IMR-90 (cell line): Measurements from ENCODE around the gene FSTL1. TPM values are rescaled to one million over a fixed set of nuclear protein-coding genes. Genes with fewer than 3 reads are reported as not detected.

ENCODE experiments used
- ATAC-seq: fragments of 200-7000 bp; cut with Tn5 transposase; 2 replicates; pipeline ENCODE4 v1.9.1; 2020; ENCODE audit warnings: low read depth, mild to moderate bottlenecking, moderate library complexity
- BruUV-seq: library from RNA; stranded (reverse); fragments of 400-500 nt; replicated peaks from 2 replicates; lab custom pipeline; 2021; lab: Mats Ljungman, UMichigan
- CTCF ChIA-PET: fragments of 300-600 bp; formaldehyde crosslinking; extraction: SDS; loops from one replicate; lab custom pipeline; 2021; ENCODE audit warnings: antibody characterized with exemption; lab: Yijun Ruan, JAX
- POLR2A ChIA-PET: fragments of 300-600 bp; sonication (Branson Sonifier 250); formaldehyde crosslinking; loops from one replicate; lab custom pipeline; 2022; ENCODE audit warnings: antibody characterized with exemption; ENCODE audit not compliant: unreplicated experiment; lab: Charles Lee
- DNase-seq: peaks from one replicate; pipeline ENCODE4 v3.0.0; 2013
- H2AFZ ChIP-seq: replicated peaks from 2 replicates; pipeline ENCODE3; 2013; ENCODE audit warnings: low read length, mild to moderate bottlenecking; ENCODE audit not compliant: poor library complexity
- H2AK5ac ChIP-seq: 2 replicates; pipeline ENCODE4 v1.6.1; 2013; ENCODE audit warnings: low read depth, low read length, inconsistent platforms
- H2AK9ac ChIP-seq: replicated peaks from 2 replicates; pipeline ENCODE3; 2013; ENCODE audit warnings: mild to moderate bottlenecking, low read depth, low read length, moderate library complexity; ENCODE audit not compliant: poor library complexity
- H2BK120ac ChIP-seq: 2 replicates; pipeline ENCODE4 v1.6.1; 2013; ENCODE audit warnings: low read depth, low read length, inconsistent platforms
- H2BK15ac ChIP-seq: 3 replicates; pipeline ENCODE4 v1.6.1; 2013; ENCODE audit warnings: low read depth, low read length, inconsistent platforms
- H2BK20ac ChIP-seq: 2 replicates; pipeline ENCODE4 v1.6.1; 2013; ENCODE audit warnings: low read depth, mild to moderate bottlenecking, inconsistent platforms, low read length, moderate library complexity
- H2BK5ac ChIP-seq: 2 replicates; pipeline ENCODE4 v1.6.1; 2013; ENCODE audit warnings: mild to moderate bottlenecking, low read depth, low read length, inconsistent platforms; ENCODE audit not compliant: poor library complexity, severe bottlenecking
- H3K14ac ChIP-seq: replicated peaks from 2 replicates; pipeline ENCODE4 v1.6.1; 2013; ENCODE audit warnings: low read depth, low read length, inconsistent platforms
- H3K18ac ChIP-seq: 2 replicates; pipeline ENCODE4 v1.6.1; 2013; ENCODE audit warnings: low read depth, low read length, control low read depth
- H3K23ac ChIP-seq: 2 replicates; pipeline ENCODE4 v1.6.1; 2013; ENCODE audit warnings: low read depth, low read length, inconsistent platforms
- H3K27ac ChIP-seq: 2 replicates; pipeline ENCODE4 v1.5.1; 2013; ENCODE audit warnings: mild to moderate bottlenecking, control low read depth, low read length; ENCODE audit not compliant: insufficient read depth
- H3K27me3 ChIP-seq: 2 replicates; pipeline ENCODE4 v1.6.1; 2013; ENCODE audit warnings: low read length; ENCODE audit not compliant: control insufficient read depth, insufficient read depth
- H3K36me3 ChIP-seq: 2 replicates; pipeline ENCODE4 v1.6.1; 2013; ENCODE audit warnings: low read length, mixed read lengths; ENCODE audit not compliant: control insufficient read depth, insufficient read depth
- H3K4ac ChIP-seq: 2 replicates; pipeline ENCODE4 v1.6.1; 2013; ENCODE audit warnings: low read depth, low read length, inconsistent platforms
- H3K4me1 ChIP-seq: 2 replicates; pipeline ENCODE4 v1.6.1; 2013; ENCODE audit warnings: low read length, mixed read lengths; ENCODE audit not compliant: control insufficient read depth, insufficient read depth
- H3K4me2 ChIP-seq: 2 replicates; pipeline ENCODE4 v1.6.1; 2013; ENCODE audit warnings: low read depth, mild to moderate bottlenecking, control low read depth, low read length, moderate library complexity
- H3K4me3 ChIP-seq: 2 replicates; pipeline ENCODE4 v1.5.1; 2013; ENCODE audit warnings: low read depth, mild to moderate bottlenecking, control low read depth, low read length, moderate library complexity; ENCODE audit not compliant: insufficient read depth
- H3K56ac ChIP-seq: 2 replicates; pipeline ENCODE4 v1.6.1; 2013; ENCODE audit warnings: low read length, inconsistent platforms; ENCODE audit not compliant: insufficient read depth; ENCODE audit errors: extremely low read depth
- H3K79me1 ChIP-seq, 2 experiments: 2 replicates each; pipeline ENCODE4 v1.6.1; 2013; ENCODE audit warnings: low read length in 2 of 2, inconsistent platforms in 1 of 2, low read depth in 1 of 2
- H3K9ac ChIP-seq: 2 replicates; pipeline ENCODE4 v1.6.1; 2013; ENCODE audit warnings: low read depth, low read length, control low read depth
- H3K9me1 ChIP-seq: 2 replicates; pipeline ENCODE4 v1.6.1; 2013; ENCODE audit warnings: low read length, inconsistent platforms; ENCODE audit not compliant: insufficient read depth
- H3K9me3 ChIP-seq: 2 replicates; pipeline ENCODE4 v1.6.1; 2013; ENCODE audit warnings: low read length; ENCODE audit not compliant: control insufficient read depth, insufficient read depth
- H4K20me1 ChIP-seq: 2 replicates; pipeline ENCODE4 v1.6.1; 2013; ENCODE audit warnings: low read length, inconsistent platforms; ENCODE audit not compliant: insufficient read depth
- H4K5ac ChIP-seq: 2 replicates; pipeline ENCODE4 v1.6.1; 2013; ENCODE audit warnings: mild to moderate bottlenecking, low read depth, low read length, control low read depth
- H4K8ac ChIP-seq, 2 experiments: 2 replicates each; pipeline ENCODE4 v1.6.1; 2013; ENCODE audit warnings: low read depth in 2 of 2, low read length in 2 of 2, control low read depth in 1 of 2, inconsistent platforms in 1 of 2
- H4K91ac ChIP-seq: 2 replicates; pipeline ENCODE4 v1.6.1; 2013; ENCODE audit warnings: low read depth, low read length, inconsistent platforms; ENCODE audit not compliant: insufficient read depth
- BHLHE40 ChIP-seq: fragments of 150-350 bp; IDR thresholded peaks from 2 replicates; pipeline ENCODE4 v1.6.1; 2016; ENCODE audit warnings: mild to moderate bottlenecking, low read depth, low read length
- CEBPB ChIP-seq: IDR thresholded peaks from 2 replicates; pipeline ENCODE4 v1.6.1; 2012; ENCODE audit warnings: low read depth, low read length, improper control_type of control experiment
- CHD1 ChIP-seq: IDR thresholded peaks from 2 replicates; pipeline ENCODE4 v1.6.1; 2012; ENCODE audit warnings: low read depth, low read length, improper control_type of control experiment
- FOS ChIP-seq: fragments of 150-350 bp; IDR thresholded peaks from 2 replicates; pipeline ENCODE4 v1.6.1; 2016; ENCODE audit warnings: low read depth, low read length
- MAZ ChIP-seq: IDR thresholded peaks from 2 replicates; pipeline ENCODE4 v1.6.1; 2012; ENCODE audit warnings: low read depth, mild to moderate bottlenecking, low read length, improper control_type of control experiment, moderate library complexity, borderline replicate concordance
- MXI1 ChIP-seq: IDR thresholded peaks from 2 replicates; pipeline ENCODE4 v1.6.1; 2012; ENCODE audit warnings: low read depth, mild to moderate bottlenecking, low read length, moderate library complexity, borderline replicate concordance
- NFE2L2 ChIP-seq: fragments of 150-350 bp; IDR thresholded peaks from 2 replicates; pipeline ENCODE4 v1.6.1; 2016; ENCODE audit warnings: low read depth, mild to moderate bottlenecking, low read length
- POLR2A ChIP-seq: IDR thresholded peaks from 2 replicates; pipeline ENCODE4 v1.6.1; 2012; ENCODE audit warnings: mild to moderate bottlenecking, low read depth, low read length
- RAD21 ChIP-seq: IDR thresholded peaks from 2 replicates; pipeline ENCODE4 v1.6.1; 2012; ENCODE audit warnings: low read length, improper control_type of control experiment
- RCOR1 ChIP-seq: IDR thresholded peaks from 2 replicates; pipeline ENCODE4 v1.6.1; 2012; ENCODE audit warnings: mild to moderate bottlenecking, low read length, improper control_type of control experiment; ENCODE audit not compliant: insufficient replicate concordance
- RFX5 ChIP-seq: IDR thresholded peaks from 2 replicates; pipeline ENCODE4 v1.8.0; 2012; ENCODE audit warnings: low read depth, mild to moderate bottlenecking, low read length, moderate library complexity
- SMC3 ChIP-seq: fragments of 150-350 bp; IDR thresholded peaks from 2 replicates; pipeline ENCODE4 v1.6.1; 2016; ENCODE audit warnings: low read depth, mild to moderate bottlenecking, antibody characterized with exemption, low read length, moderate library complexity
- WGBS, 2 experiments: methylation state at CpG; one replicate each; pipeline versions ENCODE4 v1.1.5 to v1.1.7; 2013; ENCODE audit warnings: missing lambda C conversion rate in 2 of 2; ENCODE audit not compliant: insufficient read length in 1 of 2; ENCODE audit errors: extremely low coverage in 2 of 2; 5-methylcytosine and 5-hydroxymethylcytosine counted together
- dilution Hi-C: fragments of 300-500 bp; cut with HindIII; formaldehyde crosslinking; loops from one replicate; pipeline ENCODE4 v1.14.3; 2018; ENCODE audit warnings: low sequenced_read_pairs; ENCODE audit not compliant: unreplicated experiment
- in situ Hi-C: fragments of 300-500 bp; cut with MboI; formaldehyde crosslinking; loops from 3 replicates; pipeline ENCODE4 v1.14.3; 2019; ENCODE audit warnings: low sequenced_read_pairs, inconsistent platforms, mixed read lengths
- intact Hi-C: fragments of 100-400 bp; cut with micrococcal nuclease; formaldehyde crosslinking; loops from 2 replicates; pipeline ENCODE4 v1.10.0; 2022
- polyA plus RNA-seq, 3 experiments: library from polyadenylated mRNA; depleted of rRNA; stranded (reverse); fragments of >200 nt; gene quantifications; 2 replicates each; pipeline ENCODE4 v1.2.3, GENCODE V29; 2012; ENCODE audit warnings: low replicate concordance in 1 of 3
- total RNA-seq: library from RNA; depleted of rRNA; stranded (reverse); fragments of >200 nt; gene quantifications from 2 replicates; pipeline ENCODE4 v1.2.3, GENCODE V29; 2012
- TF ChIP-seq, protein P1 (sequence below): fragments of 150-350 bp; IDR thresholded peaks from 2 replicates; pipeline ENCODE4 v1.6.1; 2017; ENCODE audit warnings: mild to moderate bottlenecking, antibody characterized with exemption, low read length, low read depth
- TF ChIP-seq, protein P2 (sequence below): conservative IDR thresholded peaks from 2 replicates; pipeline ENCODE4 v1.5.1; 2012; ENCODE audit warnings: mild to moderate bottlenecking, low read depth, low read length, improper control_type of control experiment
- TF ChIP-seq, protein P3 (sequence below): fragments of 150-350 bp; IDR thresholded peaks from 2 replicates; pipeline ENCODE4 v1.6.1; 2016; ENCODE audit warnings: low read depth, mild to moderate bottlenecking, low read length, moderate library complexity, borderline replicate concordance

Gene FSTL1
- total and polyA plus RNA-seq, 2 of the 4 experiments (the other 2 are of a cell fraction): 864 to 1,642 TPM

DNA sequence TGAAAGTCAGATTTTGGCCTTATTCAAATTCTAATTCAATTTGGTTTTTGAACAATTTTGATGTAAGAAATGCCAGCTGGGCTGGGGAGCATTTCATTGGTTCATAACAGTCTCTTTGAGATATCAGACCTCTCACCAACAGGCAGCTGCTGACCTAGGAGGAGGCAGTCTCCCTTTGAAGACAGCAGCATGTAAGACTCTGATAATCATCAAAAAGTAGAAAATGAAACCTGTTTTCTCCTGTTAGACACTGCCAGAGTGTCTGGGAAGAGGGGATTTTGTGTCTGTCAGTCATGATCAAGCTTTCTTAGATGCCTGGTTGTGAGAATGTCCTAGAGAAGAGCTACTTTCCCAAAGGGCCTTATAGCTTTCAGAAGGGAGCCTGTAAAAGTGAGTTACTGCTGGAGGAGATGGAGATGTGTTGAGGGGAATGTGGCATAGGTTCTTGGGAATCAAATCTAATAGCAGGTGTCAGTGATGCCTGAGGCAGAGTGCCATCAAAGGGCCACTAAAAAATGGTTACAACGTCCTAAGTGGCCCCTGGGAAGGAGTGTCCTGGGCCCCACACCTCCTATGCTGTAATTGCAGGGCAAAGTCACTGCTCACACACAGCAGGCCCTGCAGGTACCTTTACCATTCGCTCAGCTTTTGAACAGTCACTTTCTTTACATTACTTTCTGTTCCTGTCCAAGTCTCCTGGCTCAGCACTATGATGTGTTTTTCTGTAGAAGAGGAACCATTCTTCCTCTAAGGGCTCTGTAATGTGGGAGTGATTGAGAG is 43.1 kb downstream of the FSTL1 start:
- in situ Hi-C loops (loop anchor here (5.0 kb wide), 1 partner anchor 165 kb away; no protein-coding TSS in a partner anchor), dilution Hi-C loops (no loop called here), intact Hi-C loops (no loop called here)
- Histone ChIP-seq H3K14ac (no peak overlapping the region), H3K4me3 (no peak overlapping the region), H4K5ac (no peak overlapping the region), H3K9me1 (peaks cover 23% of the 10 kb centered on the region), H4K8ac (no peak overlapping the region), H3K18ac (no peak overlapping the region), H3K4me1 (peaks cover 6% of the 10 kb centered on the region), H2BK120ac (no peak overlapping the region), H2AK5ac (no peak overlapping the region), H3K4ac (no peak overlapping the region), H3K23ac (no peak overlapping the region), H4K20me1 (peaks cover 18% of the 10 kb centered on the region; the same call in 1 of the 2 replicates), H4K91ac (no peak overlapping the region), H3K9ac (no peak overlapping the region), H3K4me2 (no peak overlapping the region), H3K27me3 (no peaks in the 10 kb centered on the region), H2BK20ac (no peak overlapping the region), H3K56ac (no peak overlapping the region), H3K9me3 (no peaks in the 10 kb centered on the region), H3K79me1 (peaks cover 36 to 73% of the 10 kb centered on the region in 2 experiments), H3K27ac (no peak overlapping the region), H2BK5ac (no peak overlapping the region), H2AK9ac (no peak overlapping the region), H2AFZ (no peak overlapping the region), H3K36me3 (peaks cover 79% of the 10 kb centered on the region), H2BK15ac (no peak overlapping the region)
- DNase-seq (no peak), ATAC-seq (no peak)
- ChIA-PET POLR2A (no interaction called here), CTCF (no interaction called here)
- BruUV-seq: no TSS peak
- WGBS, 2 experiments: no CpG with 5 or more reads among the region's 2 CpGs
- TF ChIP-seq POLR2A (no peak), SMC3 (no peak), RFX5 (no peak), FOS (no peak), CHD1 (no peak), BHLHE40 (no peak), RAD21 (no peak), CEBPB (no peak), RCOR1 (no peak), MAZ (no peak), MXI1 (no peak), NFE2L2 (no peak)
- TF ChIP-seq, protein P1, sequence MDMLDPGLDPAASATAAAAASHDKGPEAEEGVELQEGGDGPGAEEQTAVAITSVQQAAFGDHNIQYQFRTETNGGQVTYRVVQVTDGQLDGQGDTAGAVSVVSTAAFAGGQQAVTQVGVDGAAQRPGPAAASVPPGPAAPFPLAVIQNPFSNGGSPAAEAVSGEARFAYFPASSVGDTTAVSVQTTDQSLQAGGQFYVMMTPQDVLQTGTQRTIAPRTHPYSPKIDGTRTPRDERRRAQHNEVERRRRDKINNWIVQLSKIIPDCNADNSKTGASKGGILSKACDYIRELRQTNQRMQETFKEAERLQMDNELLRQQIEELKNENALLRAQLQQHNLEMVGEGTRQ: no peak
- TF ChIP-seq, protein P2, sequence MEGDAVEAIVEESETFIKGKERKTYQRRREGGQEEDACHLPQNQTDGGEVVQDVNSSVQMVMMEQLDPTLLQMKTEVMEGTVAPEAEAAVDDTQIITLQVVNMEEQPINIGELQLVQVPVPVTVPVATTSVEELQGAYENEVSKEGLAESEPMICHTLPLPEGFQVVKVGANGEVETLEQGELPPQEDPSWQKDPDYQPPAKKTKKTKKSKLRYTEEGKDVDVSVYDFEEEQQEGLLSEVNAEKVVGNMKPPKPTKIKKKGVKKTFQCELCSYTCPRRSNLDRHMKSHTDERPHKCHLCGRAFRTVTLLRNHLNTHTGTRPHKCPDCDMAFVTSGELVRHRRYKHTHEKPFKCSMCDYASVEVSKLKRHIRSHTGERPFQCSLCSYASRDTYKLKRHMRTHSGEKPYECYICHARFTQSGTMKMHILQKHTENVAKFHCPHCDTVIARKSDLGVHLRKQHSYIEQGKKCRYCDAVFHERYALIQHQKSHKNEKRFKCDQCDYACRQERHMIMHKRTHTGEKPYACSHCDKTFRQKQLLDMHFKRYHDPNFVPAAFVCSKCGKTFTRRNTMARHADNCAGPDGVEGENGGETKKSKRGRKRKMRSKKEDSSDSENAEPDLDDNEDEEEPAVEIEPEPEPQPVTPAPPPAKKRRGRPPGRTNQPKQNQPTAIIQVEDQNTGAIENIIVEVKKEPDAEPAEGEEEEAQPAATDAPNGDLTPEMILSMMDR: no peak
- TF ChIP-seq, protein P3, sequence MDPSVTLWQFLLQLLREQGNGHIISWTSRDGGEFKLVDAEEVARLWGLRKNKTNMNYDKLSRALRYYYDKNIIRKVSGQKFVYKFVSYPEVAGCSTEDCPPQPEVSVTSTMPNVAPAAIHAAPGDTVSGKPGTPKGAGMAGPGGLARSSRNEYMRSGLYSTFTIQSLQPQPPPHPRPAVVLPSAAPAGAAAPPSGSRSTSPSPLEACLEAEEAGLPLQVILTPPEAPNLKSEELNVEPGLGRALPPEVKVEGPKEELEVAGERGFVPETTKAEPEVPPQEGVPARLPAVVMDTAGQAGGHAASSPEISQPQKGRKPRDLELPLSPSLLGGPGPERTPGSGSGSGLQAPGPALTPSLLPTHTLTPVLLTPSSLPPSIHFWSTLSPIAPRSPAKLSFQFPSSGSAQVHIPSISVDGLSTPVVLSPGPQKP: no peak
